ENCODE measurements around the gene ATAD3C. TPM values are rescaled to one million over a fixed set of nuclear protein-coding genes. Genes with fewer than 3 reads are reported as not detected.

Gene ATAD3C
- total RNA-seq, result 2.8 TPM
- long read RNA-seq, partial matches to known transcripts, result 1 of 1 reads
- long read RNA-seq, other reads (novel, unspliced or antisense), result 0 of 1 reads

GRCh38 chr1:1449099-1449739 is at the start of gene ATAD3C:
Gene ATAD3C (plus strand): TSS chr1:1449689. CDS start chr1:1450684, 995 bp downstream.
- Histone ChIP-seq H3K9me3 (replicated peaks) (no peaks in the 10 kb centered on the region), H3K27me3 (ENCODE audit: low read depth) (no peaks in the 10 kb centered on the region), H3K36me3 (no peaks in the 10 kb centered on the region), H3K27ac (replicated peaks) (no peak within 1 kb of the TSS), H3K4me3 (no peak within 1 kb of the TSS), H3K4me1 (no peaks in the 10 kb centered on the region)
- intact Hi-C loops (cut with micrococcal nuclease), result no loop called here
- DNase-seq, result no peak
- no peak for TF ChIP-seq CTCF (IDR thresholded peaks at IDR 0.05; ENCODE audit: borderline replicate concordance)

GRCh38 chr1:1399872-1400575 is 49.5 kb upstream of the ATAD3C start:
- peak overlapping the region; percentile 99 for H3K4me3 ChIP-seq
- H3K4me1 ChIP-seq, result peaks cover 72% of the 10 kb centered on the region
- H3K9me3 ChIP-seq (replicated peaks), result no peaks in the 10 kb centered on the region
- H3K27me3 ChIP-seq (ENCODE audit: low read depth), result no peaks in the 10 kb centered on the region
- no peak for TF ChIP-seq CTCF (IDR thresholded peaks at IDR 0.05; ENCODE audit: borderline replicate concordance)
- H3K36me3 ChIP-seq, result peaks cover 76% of the 10 kb centered on the region
- intact Hi-C loops (cut with micrococcal nuclease), result no loop called here
- no peak for DNase-seq
- peak overlapping the region; percentile 96 for H3K27ac ChIP-seq (replicated peaks)

GRCh38 chr1:1400576-1401456 is 48.7 kb upstream of the ATAD3C start:
- no peaks in the 10 kb centered on the region for H3K9me3 ChIP-seq (replicated peaks)
- peak overlapping the region; percentile 99 for H3K4me3 ChIP-seq
- intact Hi-C loops (cut with micrococcal nuclease), result no loop called here
- H3K36me3 ChIP-seq, result peaks cover 76% of the 10 kb centered on the region
- H3K27ac ChIP-seq (replicated peaks), result peak overlapping the region; percentile 96
- no peak for TF ChIP-seq CTCF (IDR thresholded peaks at IDR 0.05; ENCODE audit: borderline replicate concordance)
- H3K4me1 ChIP-seq, result peaks cover 72% of the 10 kb centered on the region
- H3K27me3 ChIP-seq (ENCODE audit: low read depth), result no peaks in the 10 kb centered on the region
- DNase-seq, result no peak

GRCh38 chr1:1401457-1402010 is 48.0 kb upstream of the ATAD3C start:
- peaks cover 69% of the 10 kb centered on the region for H3K36me3 ChIP-seq
- no peaks in the 10 kb centered on the region for H3K27me3 ChIP-seq (ENCODE audit: low read depth)
- intact Hi-C loops (cut with micrococcal nuclease), result no loop called here
- H3K27ac ChIP-seq (replicated peaks), result no peak overlapping the region
- no peak for DNase-seq
- peaks cover 72% of the 10 kb centered on the region for H3K4me1 ChIP-seq
- no peak overlapping the region for H3K4me3 ChIP-seq
- no peak for TF ChIP-seq CTCF (IDR thresholded peaks at IDR 0.05; ENCODE audit: borderline replicate concordance)
- H3K9me3 ChIP-seq (replicated peaks), result no peaks in the 10 kb centered on the region
